HEK293 (cell line): Measurements from ENCODE around the gene GMPR.

Experiments
- YY1 ChIP-seq: fragments of 450-650 bp; formaldehyde crosslinking; IDR thresholded peaks from 2 replicates; pipeline ENCODE4 v1.5.1; 2018; ENCODE audit warnings: missing biosample characterization, missing genetic modification characterization
- ZNF121 ChIP-seq: fragments of 450-650 bp; formaldehyde crosslinking; IDR thresholded peaks from 2 replicates; pipeline ENCODE4 v1.5.1; 2016; ENCODE audit warnings: missing biosample characterization, missing genetic modification characterization
- ZNF140 ChIP-seq: fragments of 450-650 bp; formaldehyde crosslinking; IDR thresholded peaks from 2 replicates; pipeline ENCODE4 v1.5.1; 2016; ENCODE audit warnings: missing biosample characterization, missing genetic modification characterization
- ZNF221 ChIP-seq: fragments of 450-650 bp; formaldehyde crosslinking; IDR thresholded peaks from 2 replicates; pipeline ENCODE4 v1.5.1; 2017; ENCODE audit warnings: missing biosample characterization, missing genetic modification characterization, borderline replicate concordance
- ZNF239 ChIP-seq: fragments of 450-650 bp; formaldehyde crosslinking; IDR thresholded peaks from 2 replicates; pipeline ENCODE4 v1.5.1; 2016; ENCODE audit warnings: missing biosample characterization, missing genetic modification characterization
- ZNF311 ChIP-seq: fragments of 450-650 bp; formaldehyde crosslinking; IDR thresholded peaks from 2 replicates; pipeline ENCODE4 v1.5.1; 2017; ENCODE audit warnings: missing biosample characterization, missing genetic modification characterization, borderline replicate concordance
- ZNF354C ChIP-seq: fragments of 450-650 bp; formaldehyde crosslinking; IDR thresholded peaks from 2 replicates; pipeline ENCODE4 v1.5.1; 2016; ENCODE audit warnings: missing biosample characterization, missing genetic modification characterization, low read depth, borderline replicate concordance
- ZNF529 ChIP-seq: fragments of 450-650 bp; formaldehyde crosslinking; IDR thresholded peaks from 2 replicates; pipeline ENCODE4 v1.5.1; 2017; ENCODE audit warnings: missing genetic modification characterization, missing biosample characterization; ENCODE audit not compliant: insufficient replicate concordance
- ZNF549 ChIP-seq: fragments of 450-650 bp; IDR thresholded peaks from 2 replicates; pipeline ENCODE4 v1.5.1; 2018; ENCODE audit warnings: missing biosample characterization, missing genetic modification characterization, mild to moderate bottlenecking, inconsistent platforms, moderate library complexity
- TF ChIP-seq, protein P1 (sequence below): fragments of 450-650 bp; formaldehyde crosslinking; IDR thresholded peaks from 2 replicates; pipeline ENCODE4 v1.5.1; 2016; ENCODE audit warnings: missing biosample characterization, missing genetic modification characterization, borderline replicate concordance
- TF ChIP-seq, protein P2 (sequence below): fragments of 450-650 bp; formaldehyde crosslinking; IDR thresholded peaks from 2 replicates; pipeline ENCODE4 v1.5.1; 2017; ENCODE audit warnings: missing biosample characterization, mild to moderate bottlenecking, missing genetic modification characterization, moderate library complexity

DNA sequence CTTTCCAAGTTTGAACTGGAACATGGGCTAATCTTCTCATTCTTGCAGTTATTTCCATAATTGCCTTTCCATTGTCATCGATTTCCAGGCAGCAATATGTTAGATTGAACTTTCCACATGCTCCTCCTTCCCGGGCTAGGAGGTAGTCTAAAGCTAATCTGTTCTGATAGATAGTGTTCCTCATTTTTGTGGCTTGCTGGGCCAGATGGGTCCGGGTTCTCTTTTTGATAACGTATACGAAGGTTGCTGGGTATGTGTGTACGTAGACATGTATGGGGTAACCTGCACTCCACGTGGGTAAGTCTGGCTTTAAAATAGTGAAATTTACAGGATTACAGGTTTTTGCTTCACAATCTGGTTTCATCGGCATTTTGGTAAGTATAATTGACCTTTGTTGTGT lies 14.0 kb upstream of the GMPR start:
- TF ChIP-seq ZNF239 (tag by site-specific recombination), result no peak
- TF ChIP-seq, protein P1, sequence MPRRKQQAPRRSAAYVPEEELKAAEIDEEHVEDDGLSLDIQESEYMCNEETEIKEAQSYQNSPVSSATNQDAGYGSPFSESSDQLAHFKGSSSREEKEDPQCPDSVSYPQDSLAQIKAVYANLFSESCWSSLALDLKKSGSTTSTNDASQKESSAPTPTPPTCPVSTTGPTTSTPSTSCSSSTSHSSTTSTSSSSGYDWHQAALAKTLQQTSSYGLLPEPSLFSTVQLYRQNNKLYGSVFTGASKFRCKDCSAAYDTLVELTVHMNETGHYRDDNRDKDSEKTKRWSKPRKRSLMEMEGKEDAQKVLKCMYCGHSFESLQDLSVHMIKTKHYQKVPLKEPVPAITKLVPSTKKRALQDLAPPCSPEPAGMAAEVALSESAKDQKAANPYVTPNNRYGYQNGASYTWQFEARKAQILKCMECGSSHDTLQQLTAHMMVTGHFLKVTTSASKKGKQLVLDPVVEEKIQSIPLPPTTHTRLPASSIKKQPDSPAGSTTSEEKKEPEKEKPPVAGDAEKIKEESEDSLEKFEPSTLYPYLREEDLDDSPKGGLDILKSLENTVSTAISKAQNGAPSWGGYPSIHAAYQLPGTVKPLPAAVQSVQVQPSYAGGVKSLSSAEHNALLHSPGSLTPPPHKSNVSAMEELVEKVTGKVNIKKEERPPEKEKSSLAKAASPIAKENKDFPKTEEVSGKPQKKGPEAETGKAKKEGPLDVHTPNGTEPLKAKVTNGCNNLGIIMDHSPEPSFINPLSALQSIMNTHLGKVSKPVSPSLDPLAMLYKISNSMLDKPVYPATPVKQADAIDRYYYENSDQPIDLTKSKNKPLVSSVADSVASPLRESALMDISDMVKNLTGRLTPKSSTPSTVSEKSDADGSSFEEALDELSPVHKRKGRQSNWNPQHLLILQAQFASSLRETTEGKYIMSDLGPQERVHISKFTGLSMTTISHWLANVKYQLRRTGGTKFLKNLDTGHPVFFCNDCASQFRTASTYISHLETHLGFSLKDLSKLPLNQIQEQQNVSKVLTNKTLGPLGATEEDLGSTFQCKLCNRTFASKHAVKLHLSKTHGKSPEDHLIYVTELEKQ, result no peak
- TF ChIP-seq ZNF549 (tag by site-specific recombination), result no peak
- TF ChIP-seq YY1 (tag by site-specific recombination), result no peak
- TF ChIP-seq ZNF354C (tag by site-specific recombination), result no peak
- no peak for TF ChIP-seq ZNF311 (tag by site-specific recombination)
- no peak for TF ChIP-seq ZNF529
- no peak for TF ChIP-seq ZNF140 (tag by site-specific recombination)
- TF ChIP-seq ZNF221 (tag by site-specific recombination), result no peak
- TF ChIP-seq, protein P2, sequence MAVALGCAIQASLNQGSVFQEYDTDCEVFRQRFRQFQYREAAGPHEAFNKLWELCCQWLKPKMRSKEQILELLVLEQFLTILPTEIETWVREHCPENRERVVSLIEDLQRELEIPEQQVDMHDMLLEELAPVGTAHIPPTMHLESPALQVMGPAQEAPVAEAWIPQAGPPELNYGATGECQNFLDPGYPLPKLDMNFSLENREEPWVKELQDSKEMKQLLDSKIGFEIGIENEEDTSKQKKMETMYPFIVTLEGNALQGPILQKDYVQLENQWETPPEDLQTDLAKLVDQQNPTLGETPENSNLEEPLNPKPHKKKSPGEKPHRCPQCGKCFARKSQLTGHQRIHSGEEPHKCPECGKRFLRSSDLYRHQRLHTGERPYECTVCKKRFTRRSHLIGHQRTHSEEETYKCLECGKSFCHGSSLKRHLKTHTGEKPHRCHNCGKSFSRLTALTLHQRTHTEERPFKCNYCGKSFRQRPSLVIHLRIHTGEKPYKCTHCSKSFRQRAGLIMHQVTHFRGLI (tag by site-specific recombination), result no peak
- no peak for TF ChIP-seq ZNF121
